HL-60 (cell line): ENCODE measurements around the gene CSF1R.

Experiments used
- DNase-seq, 2 experiments: peaks; one replicate each; pipeline ENCODE4 v3.0.0-alpha.2; 2010 to 2020; ENCODE audit warnings: low read depth in 1 of 2, low spot score in 1 of 2
- H3K27ac ChIP-seq: fragments of 250-450 bp; sonication (Bioruptor Pico); replicated peaks from 2 replicates; pipeline ENCODE4 v1.5.1; 2020; ENCODE audit warnings: mild to moderate bottlenecking, moderate library complexity
- H3K27me3 ChIP-seq: fragments of 250-450 bp; sonication (Bioruptor Pico); 2 replicates; pipeline ENCODE4 v1.5.1; 2021; ENCODE audit warnings: mild to moderate bottlenecking, moderate library complexity; ENCODE audit not compliant: insufficient read depth, poor library complexity, severe bottlenecking
- H3K4me3 ChIP-seq: replicated peaks from 2 replicates; pipeline ENCODE4 v1.5.1; 2011; ENCODE audit warnings: mild to moderate bottlenecking, control low read depth, low read length; ENCODE audit not compliant: insufficient read depth
- GABPA ChIP-seq: IDR thresholded peaks from 2 replicates; pipeline ENCODE4 v1.6.1; 2012; ENCODE audit warnings: low read depth
- POLR2AphosphoS5 ChIP-seq: IDR thresholded peaks from 2 replicates; pipeline ENCODE4 v1.6.1; 2012; ENCODE audit warnings: low read depth
- SPI1 ChIP-seq: IDR thresholded peaks from 2 replicates; pipeline ENCODE4 v1.6.1; 2012; ENCODE audit warnings: low read depth, mild to moderate bottlenecking, borderline replicate concordance
- TF ChIP-seq, protein P1 (sequence below): IDR thresholded peaks from one replicate; pipeline ENCODE4 v1.5.1; 2011; ENCODE audit warnings: low read length, control low read depth, inconsistent platforms; ENCODE audit not compliant: insufficient read depth
- TF ChIP-seq, protein P2 (sequence below): IDR thresholded peaks from 2 replicates; pipeline ENCODE4 v1.6.1; 2012; ENCODE audit warnings: low read depth; ENCODE audit not compliant: insufficient replicate concordance

The CSF1R gene

DNA sequence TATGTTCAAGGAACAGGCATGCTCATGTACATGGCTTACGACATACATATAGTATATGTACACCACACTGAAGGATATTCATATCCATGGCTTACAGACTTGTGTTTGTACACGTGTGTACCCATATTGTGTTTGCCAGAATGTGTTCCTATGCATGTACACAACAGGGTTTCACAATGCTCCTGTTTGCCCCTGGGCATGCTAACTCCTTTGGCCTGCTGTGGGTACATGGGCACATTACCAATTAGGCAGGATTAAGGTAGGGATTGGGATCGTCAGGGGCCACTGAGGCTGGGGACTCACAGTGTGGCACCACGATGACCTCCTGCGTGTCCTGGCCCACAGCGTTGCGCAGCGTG is 43.1 kb upstream of the CSF1R start:
- no peak overlapping the region for H3K27ac ChIP-seq

DNA sequence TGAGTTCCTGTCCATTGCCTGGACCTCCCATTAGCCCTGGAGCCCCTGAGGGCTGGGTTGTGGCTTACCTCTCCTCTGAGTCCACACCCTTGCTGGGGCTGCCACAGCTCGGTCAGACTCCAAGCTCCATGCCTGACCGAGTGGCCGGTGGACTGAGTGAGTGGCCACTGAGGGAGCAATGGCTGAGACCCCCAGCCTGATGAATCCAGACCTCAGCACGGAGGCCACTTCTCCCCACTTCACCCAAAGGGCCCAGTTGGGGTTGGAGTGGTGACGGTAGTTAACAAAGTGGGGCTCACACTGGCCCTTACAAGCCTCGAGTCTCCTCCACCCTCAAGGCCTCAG is 40.5 kb upstream of the CSF1R start:
- no peak overlapping the region for H3K4me3 ChIP-seq
- H3K27me3 ChIP-seq, result no peaks in the 10 kb centered on the region
- no peak overlapping the region for H3K27ac ChIP-seq
- TF ChIP-seq, protein P1, sequence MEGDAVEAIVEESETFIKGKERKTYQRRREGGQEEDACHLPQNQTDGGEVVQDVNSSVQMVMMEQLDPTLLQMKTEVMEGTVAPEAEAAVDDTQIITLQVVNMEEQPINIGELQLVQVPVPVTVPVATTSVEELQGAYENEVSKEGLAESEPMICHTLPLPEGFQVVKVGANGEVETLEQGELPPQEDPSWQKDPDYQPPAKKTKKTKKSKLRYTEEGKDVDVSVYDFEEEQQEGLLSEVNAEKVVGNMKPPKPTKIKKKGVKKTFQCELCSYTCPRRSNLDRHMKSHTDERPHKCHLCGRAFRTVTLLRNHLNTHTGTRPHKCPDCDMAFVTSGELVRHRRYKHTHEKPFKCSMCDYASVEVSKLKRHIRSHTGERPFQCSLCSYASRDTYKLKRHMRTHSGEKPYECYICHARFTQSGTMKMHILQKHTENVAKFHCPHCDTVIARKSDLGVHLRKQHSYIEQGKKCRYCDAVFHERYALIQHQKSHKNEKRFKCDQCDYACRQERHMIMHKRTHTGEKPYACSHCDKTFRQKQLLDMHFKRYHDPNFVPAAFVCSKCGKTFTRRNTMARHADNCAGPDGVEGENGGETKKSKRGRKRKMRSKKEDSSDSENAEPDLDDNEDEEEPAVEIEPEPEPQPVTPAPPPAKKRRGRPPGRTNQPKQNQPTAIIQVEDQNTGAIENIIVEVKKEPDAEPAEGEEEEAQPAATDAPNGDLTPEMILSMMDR, result no peak
- TF ChIP-seq POLR2AphosphoS5, result no peak
- TF ChIP-seq, protein P2, sequence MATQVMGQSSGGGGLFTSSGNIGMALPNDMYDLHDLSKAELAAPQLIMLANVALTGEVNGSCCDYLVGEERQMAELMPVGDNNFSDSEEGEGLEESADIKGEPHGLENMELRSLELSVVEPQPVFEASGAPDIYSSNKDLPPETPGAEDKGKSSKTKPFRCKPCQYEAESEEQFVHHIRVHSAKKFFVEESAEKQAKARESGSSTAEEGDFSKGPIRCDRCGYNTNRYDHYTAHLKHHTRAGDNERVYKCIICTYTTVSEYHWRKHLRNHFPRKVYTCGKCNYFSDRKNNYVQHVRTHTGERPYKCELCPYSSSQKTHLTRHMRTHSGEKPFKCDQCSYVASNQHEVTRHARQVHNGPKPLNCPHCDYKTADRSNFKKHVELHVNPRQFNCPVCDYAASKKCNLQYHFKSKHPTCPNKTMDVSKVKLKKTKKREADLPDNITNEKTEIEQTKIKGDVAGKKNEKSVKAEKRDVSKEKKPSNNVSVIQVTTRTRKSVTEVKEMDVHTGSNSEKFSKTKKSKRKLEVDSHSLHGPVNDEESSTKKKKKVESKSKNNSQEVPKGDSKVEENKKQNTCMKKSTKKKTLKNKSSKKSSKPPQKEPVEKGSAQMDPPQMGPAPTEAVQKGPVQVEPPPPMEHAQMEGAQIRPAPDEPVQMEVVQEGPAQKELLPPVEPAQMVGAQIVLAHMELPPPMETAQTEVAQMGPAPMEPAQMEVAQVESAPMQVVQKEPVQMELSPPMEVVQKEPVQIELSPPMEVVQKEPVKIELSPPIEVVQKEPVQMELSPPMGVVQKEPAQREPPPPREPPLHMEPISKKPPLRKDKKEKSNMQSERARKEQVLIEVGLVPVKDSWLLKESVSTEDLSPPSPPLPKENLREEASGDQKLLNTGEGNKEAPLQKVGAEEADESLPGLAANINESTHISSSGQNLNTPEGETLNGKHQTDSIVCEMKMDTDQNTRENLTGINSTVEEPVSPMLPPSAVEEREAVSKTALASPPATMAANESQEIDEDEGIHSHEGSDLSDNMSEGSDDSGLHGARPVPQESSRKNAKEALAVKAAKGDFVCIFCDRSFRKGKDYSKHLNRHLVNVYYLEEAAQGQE, result no peak
- TF ChIP-seq SPI1, result no peak
- no peak for TF ChIP-seq GABPA
- no peak for DNase-seq

More for the DNA sequence above, 43.1 kb upstream of the CSF1R start:
- DNase-seq, result no peak
- Histone ChIP-seq H3K27me3 (no peaks in the 10 kb centered on the region), H3K4me3 (no peak overlapping the region)
- TF ChIP-seq, protein P2, result no peak
- TF ChIP-seq SPI1, result no peak
- TF ChIP-seq GABPA, result no peak
- TF ChIP-seq, protein P1, result no peak
- no peak for TF ChIP-seq POLR2AphosphoS5

DNA sequence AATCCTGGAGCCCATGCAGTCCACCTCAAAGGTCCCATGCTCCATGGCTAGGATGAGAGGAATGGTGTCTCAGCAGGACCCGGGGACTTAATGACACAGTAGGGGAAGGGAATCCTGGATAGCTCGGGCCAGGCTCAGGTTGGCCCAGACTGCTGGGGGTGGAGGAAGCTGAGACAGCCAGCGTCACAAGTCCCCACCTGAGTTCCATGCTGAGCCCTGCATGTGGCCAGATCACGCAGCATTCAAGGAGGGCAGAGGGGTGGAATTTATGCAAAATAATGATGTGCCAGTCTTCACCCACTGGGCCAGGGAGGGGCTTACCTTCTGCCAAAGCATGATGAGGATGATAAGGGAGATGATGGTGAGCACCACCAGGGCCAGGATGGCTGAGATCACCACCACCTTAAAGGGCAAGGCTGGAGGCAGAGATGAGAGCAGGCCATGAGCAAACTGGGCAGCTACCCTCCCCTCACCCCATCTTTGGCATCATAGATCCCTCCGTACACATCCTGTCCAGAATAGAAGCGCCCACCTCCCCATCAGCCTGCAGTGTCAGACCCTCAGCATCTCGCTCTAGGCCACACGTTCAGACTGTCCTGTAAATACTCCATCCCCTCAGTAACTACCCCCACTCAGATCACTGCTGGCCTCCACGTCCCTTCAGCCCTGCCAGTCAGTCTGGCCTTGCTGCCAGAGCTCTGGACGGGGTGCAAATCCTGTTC is 40.0 kb upstream of the CSF1R start:
- Histone ChIP-seq H3K27ac (no peak overlapping the region), H3K4me3 (no peak overlapping the region)
- TF ChIP-seq, protein P1, result no peak
- TF ChIP-seq POLR2AphosphoS5 (no peak), SPI1 (no peak), GABPA (no peak)
- TF ChIP-seq, protein P2, result no peak

More for the DNA sequence above, 40.0 kb upstream of the CSF1R start:
- H3K27me3 ChIP-seq, result no peaks in the 10 kb centered on the region
- DNase-seq, result no peak
